Measurements from ENCODE around the gene STAT5B. TPM values are rescaled to one million over a fixed set of nuclear protein-coding genes. Genes with fewer than 3 reads are reported as not detected.

The STAT5B gene
- total and polyA plus RNA-seq, 10 donors = 26.4 to 171 (median 101) TPM

DNA sequence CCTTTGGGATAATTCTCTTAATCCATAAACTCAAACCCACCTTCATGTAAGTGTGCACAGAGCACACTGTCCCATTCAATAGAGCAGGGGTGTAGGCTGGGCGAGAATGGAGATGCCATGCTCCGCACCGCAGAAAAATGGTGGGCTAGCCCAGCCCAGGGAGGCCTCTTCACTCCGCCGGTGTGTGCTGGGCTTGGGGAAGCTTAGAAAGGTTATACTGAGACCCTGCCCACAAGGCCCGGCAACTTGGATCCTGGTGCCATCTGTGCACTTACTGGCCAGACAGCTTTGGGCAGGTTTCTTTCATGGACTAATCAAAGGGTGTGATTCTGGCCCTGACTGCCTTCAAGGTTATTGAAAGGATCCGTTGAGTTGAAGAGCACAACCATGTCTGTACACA lies 8.4 kb upstream of the STAT5B start:
- Histone ChIP-seq H3K4me1 (peaks cover 13 to 58% (median 30%) of the 10 kb centered on the region in 6 donors), H3K4me3 (no peak overlapping the region), H3K27me3 (replicated peaks in 1 of 7) (no peaks in the 10 kb centered on the region), H3K36me3 (no peaks in the 10 kb centered on the region), H3K27ac (no peak overlapping the region), H3K9me3 (no peaks in the 10 kb centered on the region)
- intact Hi-C loops (cut with DNase I; ENCODE audit: low total_unique reads) = no loop called here
- DNase-seq = no peak
- TF ChIP-seq POLR2AphosphoS5 (IDR thresholded peaks at IDR 0.05) (no peak), POLR2A (IDR thresholded peaks at IDR 0.05) (no peak)
- TF ChIP-seq, protein P1, sequence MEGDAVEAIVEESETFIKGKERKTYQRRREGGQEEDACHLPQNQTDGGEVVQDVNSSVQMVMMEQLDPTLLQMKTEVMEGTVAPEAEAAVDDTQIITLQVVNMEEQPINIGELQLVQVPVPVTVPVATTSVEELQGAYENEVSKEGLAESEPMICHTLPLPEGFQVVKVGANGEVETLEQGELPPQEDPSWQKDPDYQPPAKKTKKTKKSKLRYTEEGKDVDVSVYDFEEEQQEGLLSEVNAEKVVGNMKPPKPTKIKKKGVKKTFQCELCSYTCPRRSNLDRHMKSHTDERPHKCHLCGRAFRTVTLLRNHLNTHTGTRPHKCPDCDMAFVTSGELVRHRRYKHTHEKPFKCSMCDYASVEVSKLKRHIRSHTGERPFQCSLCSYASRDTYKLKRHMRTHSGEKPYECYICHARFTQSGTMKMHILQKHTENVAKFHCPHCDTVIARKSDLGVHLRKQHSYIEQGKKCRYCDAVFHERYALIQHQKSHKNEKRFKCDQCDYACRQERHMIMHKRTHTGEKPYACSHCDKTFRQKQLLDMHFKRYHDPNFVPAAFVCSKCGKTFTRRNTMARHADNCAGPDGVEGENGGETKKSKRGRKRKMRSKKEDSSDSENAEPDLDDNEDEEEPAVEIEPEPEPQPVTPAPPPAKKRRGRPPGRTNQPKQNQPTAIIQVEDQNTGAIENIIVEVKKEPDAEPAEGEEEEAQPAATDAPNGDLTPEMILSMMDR (IDR thresholded peaks at IDR 0.05 in 8 of 11, conservative IDR thresholded peaks at IDR 0.05 in 3 of 11) = no peak
- WGBS, 5 donors = 95 to 99% (median 96%) methylated on average over 7 of the region's 7 CpGs

DNA sequence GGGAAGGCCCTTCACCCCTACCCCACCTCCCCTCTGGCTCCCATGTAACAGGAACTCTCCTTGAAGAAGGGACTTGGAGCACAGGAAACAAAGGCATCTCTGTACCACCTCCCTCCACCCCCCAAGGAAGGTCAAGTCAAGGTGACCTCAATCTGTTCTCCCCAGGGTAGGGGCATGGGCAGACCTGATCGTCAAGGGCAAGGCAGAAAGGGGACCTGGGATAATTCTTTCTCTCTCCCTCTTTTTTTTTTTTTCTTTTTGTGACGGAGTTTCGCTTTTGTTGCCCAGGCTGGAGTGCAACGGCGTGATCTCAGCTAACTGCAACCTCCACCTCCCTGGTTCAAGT lies 7.8 kb upstream of the STAT5B start:
- intact Hi-C loops (cut with DNase I; ENCODE audit: low total_unique reads) = no loop called here
- whole genome bisulfite sequencing, 5 donors = 88 to 97% (median 93%) methylated on average over 5 of the region's 5 CpGs

DNA sequence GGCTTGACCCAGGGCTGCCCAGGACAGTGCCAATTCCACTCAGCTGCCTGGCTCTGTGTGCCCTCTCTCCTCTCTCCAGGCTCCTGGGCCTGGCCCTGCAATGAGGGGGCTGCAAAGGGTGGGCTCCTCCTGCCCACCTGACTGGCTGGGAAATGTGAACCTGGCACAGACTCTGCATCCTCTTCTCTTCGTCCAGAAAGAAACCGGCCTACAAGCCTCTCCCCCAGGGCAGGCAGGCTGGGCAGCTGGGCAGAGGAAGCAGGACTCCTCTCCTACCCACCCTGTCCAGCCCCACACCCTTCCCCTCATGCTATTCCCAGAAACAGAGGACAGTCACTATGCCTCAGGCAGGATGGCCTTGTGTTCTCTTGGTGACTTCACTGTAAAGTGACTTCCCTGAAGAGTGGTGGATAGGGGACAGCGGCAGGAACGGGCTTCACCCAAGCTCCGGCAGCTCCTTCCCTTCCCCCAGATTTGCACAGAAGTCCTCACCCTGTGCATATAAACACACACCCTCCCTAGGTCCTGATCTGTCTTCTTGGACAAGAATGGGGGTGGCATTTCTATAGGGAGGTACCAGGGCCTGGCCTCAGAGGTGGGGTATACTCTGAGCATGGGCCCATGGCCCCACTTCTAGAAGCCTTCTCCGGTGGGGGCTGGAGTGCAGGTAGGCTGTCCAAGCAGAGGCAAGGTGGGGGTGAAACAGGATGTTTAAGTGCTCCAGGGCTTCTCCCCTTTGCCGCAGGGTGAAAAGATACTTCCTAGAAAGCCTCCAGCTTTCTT lies 7.2 kb upstream of the STAT5B start:
- no peaks in the 10 kb centered on the region for H3K9me3 ChIP-seq
- no peaks in the 10 kb centered on the region for H3K27me3 ChIP-seq (replicated peaks in 1 of 7)
- TF ChIP-seq, protein P1 (IDR thresholded peaks at IDR 0.05 in 8 of 11, conservative IDR thresholded peaks at IDR 0.05 in 3 of 11) = no peak
- TF ChIP-seq POLR2AphosphoS5 (IDR thresholded peaks at IDR 0.05) = peak in 2 of 3 donors; percentile 55 to 57
- intact Hi-C loops (cut with DNase I; ENCODE audit: low total_unique reads) = no loop called here
- H3K27ac ChIP-seq = peak overlapping the region in 3 of 8 donors; percentile 56 to 61 (median 57)
- no peaks in the 10 kb centered on the region for H3K36me3 ChIP-seq
- H3K4me1 ChIP-seq = peaks cover 12 to 48% (median 21%) of the 10 kb centered on the region in 6 donors
- no peak overlapping the region for H3K4me3 ChIP-seq
- WGBS, 5 donors = 71 to 79% (median 77%) methylated on average over 7 of the region's 7 CpGs
- no peak for DNase-seq

More for the DNA sequence above, 7.8 kb upstream of the STAT5B start:
- DNase-seq = no peak
- Histone ChIP-seq H3K9me3 (no peaks in the 10 kb centered on the region), H3K36me3 (no peaks in the 10 kb centered on the region), H3K4me1 (peaks cover 12 to 52% (median 24%) of the 10 kb centered on the region in 6 donors), H3K4me3 (no peak overlapping the region), H3K27ac (peak overlapping the region in 3 of 8 donors; percentile 56 to 61 (median 57)), H3K27me3 (replicated peaks in 1 of 7) (no peaks in the 10 kb centered on the region)
- TF ChIP-seq POLR2AphosphoS5 (IDR thresholded peaks at IDR 0.05) = no peak
- no peak for TF ChIP-seq POLR2A (IDR thresholded peaks at IDR 0.05)
- TF ChIP-seq, protein P1 (IDR thresholded peaks at IDR 0.05 in 8 of 11, conservative IDR thresholded peaks at IDR 0.05 in 3 of 11) = no peak

DNA sequence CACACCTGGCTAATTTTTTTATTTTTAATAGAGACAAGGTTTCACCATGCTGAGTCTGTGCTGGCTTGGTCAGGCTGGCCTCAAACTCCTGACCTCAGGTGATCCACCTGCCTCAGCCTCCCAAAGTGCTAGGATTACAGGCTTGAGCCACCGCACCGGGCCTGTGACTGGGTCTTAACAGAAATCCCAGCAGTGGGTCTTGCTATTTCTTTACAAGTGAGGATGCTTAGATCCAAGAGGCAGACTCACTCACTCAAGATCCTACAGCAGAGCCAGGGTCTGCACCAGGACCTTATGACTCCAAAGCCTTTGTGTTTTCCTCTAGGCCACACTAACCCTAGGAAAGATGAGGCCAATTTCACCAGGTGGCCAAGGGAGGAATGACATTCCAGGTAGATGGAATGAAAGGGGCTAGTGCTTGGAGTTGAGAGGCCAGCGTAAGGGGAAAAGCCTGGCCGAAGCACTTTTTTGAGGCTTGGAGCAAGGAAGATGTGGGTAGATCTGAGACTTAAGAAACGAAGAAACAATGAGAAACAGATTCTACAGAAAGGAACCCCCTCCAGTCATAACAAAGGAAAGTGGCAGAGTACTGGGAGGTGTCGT lies 6.4 kb upstream of the STAT5B start:
- Histone ChIP-seq H3K27me3 (replicated peaks in 1 of 7) (no peaks in the 10 kb centered on the region), H3K9me3 (no peaks in the 10 kb centered on the region), H3K4me1 (peaks cover 12 to 42% (median 16%) of the 10 kb centered on the region in 6 donors), H3K36me3 (no peaks in the 10 kb centered on the region), H3K27ac (peak overlapping the region in 3 of 8 donors; percentile 56 to 61 (median 57)), H3K4me3 (no peak overlapping the region)
- 89 to 95% (median 91%) methylated on average over 6 of the region's 6 CpGs for WGBS, 5 donors
- no peak for TF ChIP-seq POLR2AphosphoS5 (IDR thresholded peaks at IDR 0.05)
- TF ChIP-seq, protein P1 (IDR thresholded peaks at IDR 0.05 in 8 of 11, conservative IDR thresholded peaks at IDR 0.05 in 3 of 11) = no peak
- no peak for TF ChIP-seq POLR2A (IDR thresholded peaks at IDR 0.05)
- no peak for DNase-seq
- intact Hi-C loops (cut with DNase I; ENCODE audit: low total_unique reads) = no loop called here
